ENCODE measurements around the gene SLX4IP. TPM values are rescaled to one million over a fixed set of nuclear protein-coding genes. Genes with fewer than 3 reads are reported as not detected.

The SLX4IP gene
- total RNA-seq, 1 experiment from 2014 or later = 11.1 TPM

GRCh38 chr20:10557685-10558084 is 122.6 kb downstream of the SLX4IP start (continued):
- TF ChIP-seq MAX (IDR thresholded peaks at IDR 0.05) (no peak), SP1 (IDR thresholded peaks at IDR 0.05; ENCODE audit: low read depth) (no peak), SIN3A (IDR thresholded peaks at IDR 0.05; ENCODE audit: low read depth) (no peak), CEBPB (IDR thresholded peaks at IDR 0.05; ENCODE audit: low read depth) (no peak), EZH2phosphoT487 (IDR thresholded peaks at IDR 0.05; ENCODE audit: borderline replicate concordance) (no peak)

GRCh38 chr20:10558635-10559187 is 123.6 kb downstream of the SLX4IP start:
- no peaks in the 10 kb centered on the region for H3K9me3 ChIP-seq (ENCODE audit: control insufficient read depth in 1 of 2, insufficient read depth in 1 of 2, low read depth in 1 of 2, low read length in 2 of 2)
- no peak overlapping the region; a peak in 1 of 4 replicates for H3K4me3 ChIP-seq (replicated peaks in 1 of 2; ENCODE audit: low read depth in 1 of 2, low read length in 2 of 2)
- BruUV-seq (replicated peaks) = no TSS peak
- H3K79me2 ChIP-seq (ENCODE audit: insufficient read depth, low read length) = no peaks in the 10 kb centered on the region
- no peak overlapping the region for H2AFZ ChIP-seq (ENCODE audit: low read depth, low read length, poor library complexity, severe bottlenecking)
- peaks cover 44 to 55% of the 10 kb centered on the region in 2 experiments for H3K4me1 ChIP-seq (ENCODE audit: control insufficient read depth in 1 of 2, insufficient read depth in 2 of 2, low read length in 2 of 2)
- no peaks in the 10 kb centered on the region for H3K9me2 ChIP-seq (ENCODE audit: insufficient read depth)
- peak overlapping the region; percentile 18 for H3K9ac ChIP-seq (ENCODE audit: low read length)
- no peak for DNase-seq (ENCODE audit: low read depth, low spot score)
- no peaks in the 10 kb centered on the region for H3K27me3 ChIP-seq (ENCODE audit: insufficient read depth, low read length)
- intact Hi-C loops (cut with micrococcal nuclease) = loop anchor here (10.0 kb wide), 1 partner anchor 86 kb away; no protein-coding TSS in a partner anchor
- peak overlapping the region; percentile 56; the same call in 1 of the 2 replicates for H3K27ac ChIP-seq (ENCODE audit: low read depth, low read length)
- ChIA-PET CTCF (no interaction called here), POLR2A (no interaction called here), RAD21 (ENCODE audit: low non-redundant PET in 1 of 2, low total read pairs in 2 of 2, uncharacterized antibody in 2 of 2, unreplicated experiment in 2 of 2) (no interaction called here)
- peak overlapping the region; percentile 51 for H3K4me2 ChIP-seq (ENCODE audit: low read length)
- TF ChIP-seq RAD21 (IDR thresholded peaks at IDR 0.05; ENCODE audit: low read depth) (no peak), SP1 (IDR thresholded peaks at IDR 0.05; ENCODE audit: low read depth) (no peak), ZBTB33 (IDR thresholded peaks at IDR 0.05; ENCODE audit: extremely low read depth, insufficient replicate concordance, low read length) (no peak), EGR1 (IDR thresholded peaks at IDR 0.05; ENCODE audit: low read depth) (no peak), FOSL1 (IDR thresholded peaks at IDR 0.05; ENCODE audit: low read depth) (no peak)
- ATAC-seq = peak; percentile 68
- H3K36me3 ChIP-seq (ENCODE audit: control insufficient read depth in 1 of 2, insufficient read depth in 2 of 2, low read length in 2 of 2) = no peaks in the 10 kb centered on the region
- H4K20me1 ChIP-seq (ENCODE audit: insufficient read depth) = no peaks in the 10 kb centered on the region

Data from HCT116 (cell line).